Erythroblast (primary cell): Measurements from ENCODE around the gene PRKRA.

Experiments used
- GATA1 ChIP-seq: IDR thresholded peaks from 2 replicates; pipeline ENCODE4 v1.6.1; 2011; ENCODE audit warnings: low read depth, mild to moderate bottlenecking, control low read depth, low read length, moderate library complexity
- POLR2A ChIP-seq: IDR thresholded peaks from 2 replicates; pipeline ENCODE4 v1.6.1; 2011; ENCODE audit warnings: mild to moderate bottlenecking, low read length

- TF ChIP-seq POLR2A (no peak), GATA1 (no peak)
These were observed 1.4 kb upstream of the PRKRA start for GRCh38 chr2:178452334-178452733.
